Measurements from ENCODE around the gene TUBD1.

DNA sequence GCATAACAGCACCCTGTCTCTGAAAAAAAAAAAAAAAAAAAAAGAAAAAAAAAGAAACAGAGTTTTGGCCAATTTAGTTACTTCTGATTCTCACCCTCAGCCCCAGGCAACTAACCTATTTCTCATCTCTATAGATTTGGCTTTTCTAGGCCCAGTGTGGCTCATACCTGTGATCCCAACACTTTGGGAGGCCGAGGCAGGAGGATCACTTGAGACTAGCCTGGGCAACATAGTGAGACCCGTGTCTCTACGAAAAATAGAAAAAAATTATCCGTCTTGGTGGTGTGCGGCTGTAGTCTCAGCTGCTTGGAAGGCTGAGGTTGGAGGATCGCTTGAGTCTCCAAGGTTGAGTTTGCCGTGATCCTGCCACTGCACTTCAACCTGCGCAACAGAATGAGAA is 8.9 kb upstream of the TUBD1 start:
- TF ChIP-seq, protein P1, sequence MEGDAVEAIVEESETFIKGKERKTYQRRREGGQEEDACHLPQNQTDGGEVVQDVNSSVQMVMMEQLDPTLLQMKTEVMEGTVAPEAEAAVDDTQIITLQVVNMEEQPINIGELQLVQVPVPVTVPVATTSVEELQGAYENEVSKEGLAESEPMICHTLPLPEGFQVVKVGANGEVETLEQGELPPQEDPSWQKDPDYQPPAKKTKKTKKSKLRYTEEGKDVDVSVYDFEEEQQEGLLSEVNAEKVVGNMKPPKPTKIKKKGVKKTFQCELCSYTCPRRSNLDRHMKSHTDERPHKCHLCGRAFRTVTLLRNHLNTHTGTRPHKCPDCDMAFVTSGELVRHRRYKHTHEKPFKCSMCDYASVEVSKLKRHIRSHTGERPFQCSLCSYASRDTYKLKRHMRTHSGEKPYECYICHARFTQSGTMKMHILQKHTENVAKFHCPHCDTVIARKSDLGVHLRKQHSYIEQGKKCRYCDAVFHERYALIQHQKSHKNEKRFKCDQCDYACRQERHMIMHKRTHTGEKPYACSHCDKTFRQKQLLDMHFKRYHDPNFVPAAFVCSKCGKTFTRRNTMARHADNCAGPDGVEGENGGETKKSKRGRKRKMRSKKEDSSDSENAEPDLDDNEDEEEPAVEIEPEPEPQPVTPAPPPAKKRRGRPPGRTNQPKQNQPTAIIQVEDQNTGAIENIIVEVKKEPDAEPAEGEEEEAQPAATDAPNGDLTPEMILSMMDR (CRISPR knock-in tag; IDR thresholded peaks at IDR 0.05) = no peak
- TF ChIP-seq ZNF24 (IDR thresholded peaks at IDR 0.05) = no peak
- no peak for TF ChIP-seq MZF1 (CRISPR knock-in tag; IDR thresholded peaks at IDR 0.05; ENCODE audit: borderline replicate concordance)
- TF ChIP-seq, protein P2, sequence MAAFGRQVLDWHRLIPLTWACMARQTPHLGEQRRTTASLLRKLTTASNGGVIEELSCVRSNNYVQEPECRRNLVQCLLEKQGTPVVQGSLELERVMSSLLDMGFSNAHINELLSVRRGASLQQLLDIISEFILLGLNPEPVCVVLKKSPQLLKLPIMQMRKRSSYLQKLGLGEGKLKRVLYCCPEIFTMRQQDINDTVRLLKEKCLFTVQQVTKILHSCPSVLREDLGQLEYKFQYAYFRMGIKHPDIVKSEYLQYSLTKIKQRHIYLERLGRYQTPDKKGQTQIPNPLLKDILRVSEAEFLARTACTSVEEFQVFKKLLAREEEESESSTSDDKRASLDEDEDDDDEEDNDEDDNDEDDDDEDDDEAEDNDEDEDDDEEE (CRISPR knock-in tag; IDR thresholded peaks at IDR 0.05) = no peak
- TF ChIP-seq EP300 (IDR thresholded peaks at IDR 0.05; ENCODE audit: low read depth in 2 of 2, low read length in 2 of 2) = no peak
- no peak for TF ChIP-seq EP300 (CRISPR knock-in tag; IDR thresholded peaks at IDR 0.05; ENCODE audit: borderline replicate concordance)
- no peak for TF ChIP-seq CBX5 (CRISPR knock-in tag; IDR thresholded peaks at IDR 0.05; ENCODE audit: borderline replicate concordance)
- no peak for TF ChIP-seq YY1 (IDR thresholded peaks at IDR 0.05; ENCODE audit: insufficient read depth, insufficient replicate concordance, low read depth, low read length)
- TF ChIP-seq EZH2 (conservative IDR thresholded peaks at IDR 0.05; ENCODE audit: low read depth, low read length) = no peak
